Astrocyte (in vitro differentiated cells and primary cell): ENCODE results near the gene NR6A1. TPM values are rescaled to one million over a fixed set of nuclear protein-coding genes. Genes with fewer than 3 reads are reported as not detected.

ENCODE experiments used
- DNase-seq: peaks from one replicate; pipeline ENCODE4 v3.0.0-alpha.2; 2010; ENCODE audit warnings: low read depth
- FAIRE-seq: peaks from 2 replicates; lab custom pipeline; 2011; peaks lifted over from hg19 to GRCh38; lab: Jason Lieb, UNC
- H2AFZ ChIP-seq: 2 replicates; pipeline ENCODE4 v1.6.0; 2012; ENCODE audit warnings: low read depth, low read length, inconsistent platforms
- H3K27ac ChIP-seq: 2 replicates; pipeline ENCODE4 v1.5.1; 2011; ENCODE audit warnings: low read depth, low read length, inconsistent platforms
- H3K27me3 ChIP-seq: 2 replicates; pipeline ENCODE4 v1.6.0; 2011; ENCODE audit warnings: low read length, inconsistent platforms; ENCODE audit not compliant: insufficient read depth
- H3K36me3 ChIP-seq: 2 replicates; pipeline ENCODE4 v1.5.1; 2011; ENCODE audit warnings: low read length, inconsistent platforms; ENCODE audit not compliant: insufficient read depth
- H3K4me1 ChIP-seq: 2 replicates; pipeline ENCODE4 v1.5.1; 2011; ENCODE audit warnings: low read length, inconsistent platforms; ENCODE audit not compliant: insufficient read depth
- H3K4me2 ChIP-seq: 2 replicates; pipeline ENCODE4 v1.6.0; 2012; ENCODE audit warnings: low read length, inconsistent platforms
- H3K4me3 ChIP-seq: 2 replicates; pipeline ENCODE4 v1.5.1; 2011; ENCODE audit warnings: low read depth, mild to moderate bottlenecking, low read length, inconsistent platforms; ENCODE audit not compliant: insufficient read depth
- H3K79me2 ChIP-seq: 2 replicates; pipeline ENCODE4 v1.6.0; 2012; ENCODE audit warnings: mild to moderate bottlenecking, low read length, inconsistent platforms; ENCODE audit not compliant: insufficient read depth
- H3K9ac ChIP-seq: 2 replicates; pipeline ENCODE4 v1.6.0; 2012; ENCODE audit warnings: mild to moderate bottlenecking, low read length, inconsistent platforms
- H3K9me3 ChIP-seq: 2 replicates; pipeline ENCODE4 v1.5.1; 2012; ENCODE audit warnings: low read depth, mild to moderate bottlenecking, low read length, inconsistent platforms; ENCODE audit not compliant: insufficient read depth
- H4K20me1 ChIP-seq: 2 replicates; pipeline ENCODE4 v1.6.0; 2012; ENCODE audit warnings: low read length, inconsistent platforms; ENCODE audit not compliant: insufficient read depth
- H3K27ac Mint-ChIP-seq: one replicate; pipeline ENCODE4 v1.8.0; 2021; ENCODE audit warnings: mild to moderate bottlenecking, mixed read lengths; ENCODE audit not compliant: unreplicated experiment
- H3K27me3 Mint-ChIP-seq: one replicate; pipeline ENCODE4 v1.8.0; 2021; ENCODE audit warnings: low read depth, mixed read lengths; ENCODE audit not compliant: unreplicated experiment
- H3K36me3 Mint-ChIP-seq: one replicate; pipeline ENCODE4 v1.8.0; 2021; ENCODE audit warnings: low read depth, mixed read lengths; ENCODE audit not compliant: unreplicated experiment
- H3K4me1 Mint-ChIP-seq: one replicate; pipeline ENCODE4 v1.8.0; 2021; ENCODE audit warnings: low read depth, mixed read lengths; ENCODE audit not compliant: unreplicated experiment
- H3K4me3 Mint-ChIP-seq: one replicate; pipeline ENCODE4 v1.8.0; 2021; ENCODE audit warnings: mild to moderate bottlenecking, moderate library complexity, mixed read lengths; ENCODE audit not compliant: unreplicated experiment
- H3K9me3 Mint-ChIP-seq: one replicate; pipeline ENCODE4 v1.8.0; 2021; ENCODE audit warnings: mild to moderate bottlenecking, mixed read lengths; ENCODE audit not compliant: unreplicated experiment
- EZH2 ChIP-seq: IDR thresholded peaks from 2 replicates; pipeline ENCODE4 v1.6.1; 2012; ENCODE audit warnings: mild to moderate bottlenecking, low read length, inconsistent platforms; ENCODE audit not compliant: insufficient read depth
- total RNA-seq: library from RNA; stranded (reverse); gene quantifications from 2 replicates; pipeline ENCODE4 v1.2.1, GENCODE V29; 2021
- TF ChIP-seq, protein P1 (sequence below): IDR thresholded peaks from 2 replicates; pipeline ENCODE4 v1.5.1; 2011; ENCODE audit warnings: low read depth, mild to moderate bottlenecking, inconsistent platforms, low read length, moderate library complexity; ENCODE audit not compliant: insufficient read depth

NR6A1 gene
- total RNA-seq, 1 donor from 2014 or later = 20.8 TPM

DNA sequence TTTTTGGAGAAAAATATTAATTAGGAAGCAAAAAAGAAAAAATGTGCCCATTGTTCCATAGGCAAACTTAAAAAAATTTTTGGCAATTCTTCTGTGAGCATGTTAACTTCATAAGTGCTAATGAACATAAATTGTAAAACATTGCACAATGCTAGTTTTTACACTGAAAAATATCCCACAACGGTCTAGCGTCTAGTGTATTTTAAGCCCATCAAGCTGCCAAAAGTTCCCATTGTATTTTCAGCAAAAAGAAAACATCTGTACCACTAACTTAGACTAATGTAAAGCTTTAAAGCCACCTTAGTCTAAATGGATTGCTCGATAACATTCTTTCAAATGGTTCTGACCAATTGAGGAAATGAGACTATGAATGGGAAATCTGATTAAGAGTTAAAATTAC is 2.8 kb downstream of the NR6A1 start:
- H3K9ac ChIP-seq = no peak overlapping the region
- Mint-ChIP-seq H3K27me3 (no peaks in the 10 kb centered on the region), H3K27ac (no peak overlapping the region), H3K9me3 (no peaks in the 10 kb centered on the region), H3K36me3 (no peaks in the 10 kb centered on the region), H3K4me3 (peak overlapping the region; percentile 92), H3K4me1 (peaks cover 35% of the 10 kb centered on the region)
- H3K27ac ChIP-seq = no peak overlapping the region
- no peak overlapping the region for H2AFZ ChIP-seq
- H3K36me3 ChIP-seq = no peaks in the 10 kb centered on the region
- peaks cover 11% of the 10 kb centered on the region for H3K4me1 ChIP-seq
- FAIRE-seq (no peak), DNase-seq (no peak)
- H3K4me3 ChIP-seq = no peak overlapping the region
- H3K79me2 ChIP-seq = no peaks in the 10 kb centered on the region
- H3K4me2 ChIP-seq = no peak overlapping the region
- no peak for TF ChIP-seq EZH2
- TF ChIP-seq, protein P1, sequence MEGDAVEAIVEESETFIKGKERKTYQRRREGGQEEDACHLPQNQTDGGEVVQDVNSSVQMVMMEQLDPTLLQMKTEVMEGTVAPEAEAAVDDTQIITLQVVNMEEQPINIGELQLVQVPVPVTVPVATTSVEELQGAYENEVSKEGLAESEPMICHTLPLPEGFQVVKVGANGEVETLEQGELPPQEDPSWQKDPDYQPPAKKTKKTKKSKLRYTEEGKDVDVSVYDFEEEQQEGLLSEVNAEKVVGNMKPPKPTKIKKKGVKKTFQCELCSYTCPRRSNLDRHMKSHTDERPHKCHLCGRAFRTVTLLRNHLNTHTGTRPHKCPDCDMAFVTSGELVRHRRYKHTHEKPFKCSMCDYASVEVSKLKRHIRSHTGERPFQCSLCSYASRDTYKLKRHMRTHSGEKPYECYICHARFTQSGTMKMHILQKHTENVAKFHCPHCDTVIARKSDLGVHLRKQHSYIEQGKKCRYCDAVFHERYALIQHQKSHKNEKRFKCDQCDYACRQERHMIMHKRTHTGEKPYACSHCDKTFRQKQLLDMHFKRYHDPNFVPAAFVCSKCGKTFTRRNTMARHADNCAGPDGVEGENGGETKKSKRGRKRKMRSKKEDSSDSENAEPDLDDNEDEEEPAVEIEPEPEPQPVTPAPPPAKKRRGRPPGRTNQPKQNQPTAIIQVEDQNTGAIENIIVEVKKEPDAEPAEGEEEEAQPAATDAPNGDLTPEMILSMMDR = no peak
- peaks cover 22% of the 10 kb centered on the region for H4K20me1 ChIP-seq
- H3K27me3 ChIP-seq = peaks cover 49% of the 10 kb centered on the region
- H3K9me3 ChIP-seq = no peaks in the 10 kb centered on the region

DNA sequence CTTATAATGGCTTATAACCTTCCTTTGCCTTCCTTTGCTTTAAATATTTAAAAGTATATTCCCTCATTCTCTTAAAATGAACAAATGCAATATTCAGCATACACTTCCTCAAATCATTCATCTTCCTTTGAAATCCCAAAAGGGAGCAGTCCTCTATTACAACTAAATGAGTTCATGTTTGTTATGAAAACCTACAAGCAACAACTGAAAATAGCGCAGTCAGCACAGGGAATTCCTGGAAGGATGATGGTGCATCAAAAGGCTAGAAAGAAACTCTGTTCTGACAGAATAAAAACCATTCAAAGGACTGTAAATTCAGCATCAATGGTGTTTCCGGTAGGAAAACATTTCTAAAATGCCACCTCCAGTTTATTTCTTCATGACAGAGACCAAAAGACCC is 3.3 kb downstream of the NR6A1 start:
- Histone ChIP-seq H3K4me3 (no peak overlapping the region), H3K9ac (no peak overlapping the region), H3K4me1 (peaks cover 11% of the 10 kb centered on the region), H3K27me3 (peaks cover 49% of the 10 kb centered on the region), H2AFZ (no peak overlapping the region), H3K27ac (no peak overlapping the region), H3K36me3 (no peaks in the 10 kb centered on the region), H3K9me3 (no peaks in the 10 kb centered on the region), H4K20me1 (peaks cover 22% of the 10 kb centered on the region), H3K79me2 (no peaks in the 10 kb centered on the region), H3K4me2 (no peak overlapping the region)
- Mint-ChIP-seq H3K4me3 (peak overlapping the region; percentile 92), H3K27ac (peak overlapping the region; percentile 10), H3K4me1 (peaks cover 34% of the 10 kb centered on the region), H3K9me3 (no peaks in the 10 kb centered on the region), H3K27me3 (no peaks in the 10 kb centered on the region), H3K36me3 (no peaks in the 10 kb centered on the region)
- FAIRE-seq (no peak), DNase-seq (no peak)
- no peak for TF ChIP-seq EZH2
- TF ChIP-seq, protein P1 = no peak

DNA sequence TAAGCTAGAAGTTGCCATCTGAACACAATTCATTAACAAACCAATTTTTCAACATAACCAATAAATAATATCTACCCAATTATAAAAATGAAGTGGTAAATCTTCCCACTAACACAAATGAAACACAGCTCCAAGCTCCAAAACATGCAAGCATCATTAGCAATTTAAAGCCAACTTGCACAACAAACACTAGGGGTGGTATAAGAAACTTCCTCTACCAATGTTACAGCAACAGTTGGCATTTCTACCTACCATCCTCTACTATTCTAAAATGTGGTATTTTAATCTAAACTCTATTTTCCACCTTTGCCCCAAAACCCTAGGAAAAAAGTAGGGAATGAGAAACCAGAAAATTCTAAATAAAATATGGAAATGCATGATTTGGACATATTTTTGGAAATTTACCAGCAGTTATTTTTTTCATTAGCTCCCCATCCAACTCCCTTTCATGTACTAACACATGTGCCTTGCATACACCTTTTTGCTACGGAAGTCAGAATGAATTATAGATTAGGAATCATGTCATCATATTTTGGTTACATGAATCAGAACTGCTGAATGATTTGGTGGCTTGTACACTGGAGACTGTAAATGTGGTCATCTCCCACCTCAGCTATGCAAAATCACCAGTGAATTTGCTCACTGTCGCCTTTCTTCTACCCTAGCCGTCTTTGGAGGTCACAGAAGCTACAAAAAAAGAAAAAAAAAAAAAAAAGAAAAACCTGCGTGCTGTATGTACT is 4.1 kb downstream of the NR6A1 start:
- H3K27me3 ChIP-seq = peaks cover 49% of the 10 kb centered on the region
- no peak overlapping the region for H3K27ac ChIP-seq
- FAIRE-seq (no peak), DNase-seq (no peak)
- TF ChIP-seq, protein P1 = peak; percentile 27
- no peak for TF ChIP-seq EZH2
- H3K4me2 ChIP-seq = no peak overlapping the region
- H3K9ac ChIP-seq = no peak overlapping the region
- H3K36me3 Mint-ChIP-seq = no peaks in the 10 kb centered on the region
- H3K9me3 ChIP-seq = no peaks in the 10 kb centered on the region
- H3K79me2 ChIP-seq = no peaks in the 10 kb centered on the region
- H3K9me3 Mint-ChIP-seq = no peaks in the 10 kb centered on the region
- no peak overlapping the region for H2AFZ ChIP-seq
- H3K4me3 Mint-ChIP-seq = peak overlapping the region; percentile 92
- H3K4me1 Mint-ChIP-seq = peaks cover 34% of the 10 kb centered on the region
- H4K20me1 ChIP-seq = peaks cover 22% of the 10 kb centered on the region
- H3K4me3 ChIP-seq = no peak overlapping the region
- no peaks in the 10 kb centered on the region for H3K36me3 ChIP-seq
- H3K4me1 ChIP-seq = peaks cover 11% of the 10 kb centered on the region
- no peaks in the 10 kb centered on the region for H3K27me3 Mint-ChIP-seq
- H3K27ac Mint-ChIP-seq = no peak overlapping the region
